GM18907 (cell line): ENCODE results near the gene FMOD.

Experiments
- ATAC-seq: cut with Tn5 transposase; IDR thresholded peaks from one replicate; pipeline ENCODE4 v1.9.1; 2021; ENCODE audit warnings: mild to moderate bottlenecking, moderate library complexity; ENCODE audit not compliant: unreplicated experiment

FMOD gene

GRCh38 chr1:203351037-203351625 is at the start of gene FMOD:
Gene FMOD (minus strand): TSS chr1:203351122. CDS start chr1:203348270, 2,852 bp downstream.
- no peak for ATAC-seq

DNA sequence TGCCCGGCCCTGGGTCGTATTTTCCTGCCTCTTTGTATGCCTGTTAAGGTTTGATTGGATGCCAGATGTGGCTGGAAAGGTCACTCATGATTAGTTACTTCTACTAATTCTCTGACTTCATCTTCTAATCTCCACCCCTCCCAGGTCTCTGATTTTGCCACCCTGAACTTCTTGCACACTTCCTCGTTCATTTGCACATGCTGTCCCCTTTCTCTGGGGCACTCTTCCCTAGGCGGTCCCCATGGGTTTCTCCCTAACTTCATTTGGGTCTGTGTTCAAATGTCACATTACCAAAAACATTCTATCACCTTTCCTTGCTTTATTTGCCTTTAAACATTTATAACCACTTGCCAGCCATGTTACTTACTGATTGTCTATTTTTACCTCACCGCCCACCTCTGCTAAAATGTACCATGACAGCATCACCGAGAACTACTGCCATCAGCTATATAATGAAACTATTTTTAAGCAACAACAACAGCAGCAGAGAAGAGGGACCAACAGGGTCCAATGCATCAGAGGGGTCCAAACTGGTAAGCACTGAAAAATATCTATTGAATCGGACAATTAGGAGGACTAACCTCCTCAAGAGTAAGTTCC is 45.8 kb upstream of the FMOD start:
- ATAC-seq, result no peak

GRCh38 chr1:203395751-203396150 is 44.8 kb upstream of the FMOD start:
- ATAC-seq, result no peak

GRCh38 chr1:203390298-203390697 is 39.4 kb upstream of the FMOD start:
- ATAC-seq, result no peak

GRCh38 chr1:203388683-203389082 is 37.8 kb upstream of the FMOD start:
- ATAC-seq, result no peak

DNA sequence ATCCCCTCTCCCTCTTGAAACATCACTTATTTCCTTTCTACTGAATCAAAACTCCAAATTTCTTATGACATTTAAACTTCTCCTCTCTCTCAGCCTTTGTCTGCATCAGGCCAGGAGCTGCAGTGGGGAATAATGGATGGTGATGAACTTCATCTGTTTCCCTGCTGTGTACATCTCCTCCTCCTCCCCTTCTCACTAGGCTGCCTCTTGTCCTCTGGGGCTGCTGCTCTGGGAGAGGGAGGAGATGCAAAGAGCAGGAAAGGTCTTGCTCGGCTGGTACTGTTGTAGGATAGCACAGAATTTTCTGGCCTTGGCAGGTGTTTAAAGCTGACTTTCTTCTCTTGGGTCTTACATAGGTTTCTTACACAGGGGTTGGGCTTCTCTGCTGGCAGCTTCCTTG is 31.1 kb upstream of the FMOD start:
- ATAC-seq, result no peak

DNA sequence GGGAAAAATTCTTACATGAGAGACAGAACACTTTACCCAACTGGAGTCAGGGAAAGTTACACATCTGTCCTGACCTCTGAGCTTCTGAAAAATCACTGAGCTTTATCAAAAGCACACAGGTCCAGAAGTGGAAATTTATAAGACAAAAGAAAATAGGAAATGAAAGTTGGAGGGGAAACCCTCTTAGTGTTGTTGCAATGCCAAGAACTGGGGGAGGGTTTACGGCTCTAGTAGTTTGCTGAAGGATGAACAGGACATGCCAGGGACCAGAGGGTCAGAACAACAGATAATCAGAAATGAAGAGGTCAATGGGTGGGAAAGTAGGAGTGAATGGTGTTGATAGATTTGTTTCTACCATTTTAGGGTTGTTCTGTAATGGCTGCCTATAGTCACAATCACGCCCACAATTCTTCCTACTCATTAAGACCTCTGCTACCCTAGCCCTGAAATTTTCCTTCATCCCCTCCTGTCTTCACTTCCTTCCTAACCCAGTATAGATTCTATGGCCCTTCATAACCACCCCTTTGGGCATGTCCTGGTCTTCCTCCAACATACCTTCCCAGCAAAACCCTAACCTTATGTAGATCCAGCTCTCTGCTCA is 30.3 kb upstream of the FMOD start:
- ATAC-seq, result peak; percentile 77

DNA sequence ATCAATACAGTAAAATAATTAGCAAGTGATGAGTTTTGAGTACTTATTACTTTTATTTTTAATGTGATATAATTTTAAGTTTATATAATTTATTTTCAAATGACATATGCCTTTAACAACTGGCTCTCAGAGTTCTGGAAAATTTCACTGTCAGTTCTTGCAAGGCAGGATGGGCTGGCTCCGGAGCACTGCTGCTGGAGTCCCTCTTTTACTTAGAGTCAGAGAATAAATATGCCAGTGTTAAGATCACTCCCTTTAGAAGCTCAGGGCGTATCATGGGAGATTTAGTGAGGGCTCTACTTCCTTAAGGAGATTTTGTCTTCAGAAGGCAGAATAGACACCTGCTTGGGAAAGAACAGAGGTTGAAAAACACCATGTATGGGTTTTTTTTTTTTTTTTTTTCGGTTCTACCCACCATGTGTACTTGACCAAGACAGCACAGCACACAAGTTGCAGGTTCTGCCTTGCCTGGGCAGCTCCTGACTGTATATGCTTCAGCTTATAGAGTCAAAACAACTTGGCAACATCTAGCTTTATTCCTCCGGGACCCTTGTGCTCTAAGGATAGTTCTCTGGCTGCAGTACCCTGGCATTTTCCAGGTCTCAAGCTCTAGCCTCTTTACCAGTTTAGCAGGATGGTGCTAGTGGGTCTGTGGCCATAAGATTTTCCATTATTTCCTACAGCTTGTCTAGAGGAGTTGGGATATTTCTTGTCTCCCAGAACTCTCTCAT is 29.7 kb upstream of the FMOD start:
- peak; percentile 41 for ATAC-seq

DNA sequence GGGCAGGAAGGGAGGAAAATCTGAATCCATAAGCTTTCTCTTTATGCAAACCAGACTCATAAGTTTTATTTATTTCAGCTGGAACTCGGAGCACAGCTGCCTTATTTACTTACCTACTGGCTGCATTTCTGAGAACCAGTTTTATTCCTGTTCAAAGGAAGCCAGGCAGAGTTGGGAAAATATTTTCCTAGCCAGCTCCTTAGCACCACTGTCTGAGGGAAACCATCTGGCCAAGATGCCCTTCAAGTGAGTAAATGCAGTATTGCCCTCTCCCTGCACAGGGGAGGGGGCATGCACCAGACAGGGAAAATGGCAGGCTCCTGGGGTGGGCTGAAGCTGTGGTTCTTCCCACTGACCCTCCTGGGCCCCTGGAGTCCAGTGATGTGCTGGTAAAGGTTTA is 28.9 kb upstream of the FMOD start:
- ATAC-seq, result no peak

DNA sequence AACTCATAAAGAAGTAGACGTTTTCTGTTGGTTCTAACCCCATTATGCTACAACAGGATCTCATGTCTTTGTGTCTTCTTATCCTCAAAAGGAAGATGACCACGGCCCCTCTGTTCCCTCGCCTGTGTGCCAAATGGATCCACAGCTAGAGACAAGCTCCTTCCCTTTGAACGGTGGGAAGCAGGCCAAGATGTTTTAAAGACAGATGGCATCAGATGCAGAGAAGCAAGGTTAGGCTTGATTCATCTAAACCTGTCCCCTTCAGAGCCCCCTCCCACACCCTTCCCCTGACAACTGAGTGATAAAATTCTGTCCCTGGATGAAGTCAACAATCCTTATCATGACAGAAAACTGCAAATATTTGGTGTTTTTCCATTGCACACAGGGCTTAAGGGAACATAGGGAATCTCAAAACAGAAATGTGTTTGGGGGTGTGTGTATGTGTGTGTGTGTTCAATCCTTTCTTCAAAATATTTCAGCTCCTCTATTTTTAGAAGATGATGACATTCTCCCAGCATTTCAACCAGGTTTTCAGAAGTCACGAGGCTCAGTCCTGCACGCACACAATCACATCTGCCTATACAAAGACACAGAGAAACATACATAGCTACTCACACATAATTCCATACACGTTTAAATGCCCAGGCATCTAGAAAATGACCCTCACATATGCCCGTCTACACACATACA is 27.8 kb upstream of the FMOD start:
- no peak for ATAC-seq

- no peak for ATAC-seq
These were observed 23.1 kb upstream of the FMOD start for GRCh38 chr1:203373991-203374390.

DNA sequence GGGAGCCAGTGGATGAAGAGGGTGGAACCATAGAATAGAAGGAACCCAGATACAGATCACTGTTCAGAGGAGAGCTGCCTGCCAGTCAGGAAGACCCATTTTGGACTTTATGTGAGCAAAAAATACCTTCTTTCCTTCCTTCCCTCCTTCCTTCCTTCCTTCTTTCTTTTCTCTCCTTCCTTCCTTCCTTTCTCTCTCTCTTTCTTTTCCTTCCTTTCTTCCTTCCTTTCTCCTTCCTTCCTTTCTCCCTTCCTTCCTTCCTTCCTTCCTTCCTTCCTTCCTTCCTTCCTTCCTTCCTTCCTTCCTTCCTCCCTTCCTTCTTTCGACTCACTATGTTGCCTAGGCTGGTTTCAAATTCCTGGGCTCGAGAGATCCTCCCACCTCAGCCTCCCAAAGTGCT is 22.1 kb upstream of the FMOD start:
- no peak for ATAC-seq

- no peak for ATAC-seq
These were observed 20.4 kb upstream of the FMOD start for GRCh38 chr1:203371288-203371687.

- no peak for ATAC-seq
These were observed 18.7 kb upstream of the FMOD start for GRCh38 chr1:203369666-203370065.

- no peak for ATAC-seq
These were observed 17.9 kb upstream of the FMOD start for GRCh38 chr1:203368624-203369451.

GRCh38 chr1:203367057-203367456 is 16.1 kb upstream of the FMOD start:
- ATAC-seq, result no peak

DNA sequence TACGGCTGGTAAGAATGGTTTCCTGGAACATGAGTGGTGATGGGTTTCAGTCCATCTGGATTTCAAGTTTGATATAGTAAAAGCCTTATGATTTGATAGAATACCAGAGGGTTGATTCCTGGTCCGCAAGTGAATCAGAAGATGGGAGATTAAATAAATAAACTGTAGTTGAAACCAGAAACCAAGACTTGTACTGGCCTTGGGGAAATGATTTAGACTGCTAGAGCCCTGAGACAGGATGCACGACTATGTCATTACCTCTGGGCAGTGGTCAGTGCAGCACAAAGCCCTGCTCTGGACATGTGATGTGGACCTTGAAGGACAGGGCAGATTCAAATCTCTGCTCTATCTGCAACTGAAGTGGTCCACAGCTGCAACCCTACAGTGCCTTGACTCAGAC is 15.6 kb upstream of the FMOD start:
- no peak for ATAC-seq

DNA sequence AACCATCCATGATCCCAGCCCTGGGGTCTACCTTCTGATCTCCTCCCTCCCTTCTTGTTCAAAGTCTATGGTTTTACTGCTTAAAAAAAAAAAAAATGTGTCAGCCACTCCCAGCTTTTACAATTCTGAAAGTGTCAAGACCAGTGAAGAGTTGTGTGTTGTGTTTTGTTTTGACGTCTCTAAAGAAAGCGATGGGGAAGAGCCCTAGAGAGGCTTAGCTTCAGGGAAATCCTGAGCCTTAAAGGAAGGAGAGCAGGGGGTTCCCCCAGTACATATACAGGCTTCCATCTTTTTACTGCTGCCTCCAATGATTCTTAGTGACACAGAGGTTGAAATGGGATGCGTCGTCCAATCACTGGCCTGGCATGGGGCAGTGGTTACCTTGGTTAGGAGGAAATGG is 13.9 kb upstream of the FMOD start:
- ATAC-seq, result no peak

DNA sequence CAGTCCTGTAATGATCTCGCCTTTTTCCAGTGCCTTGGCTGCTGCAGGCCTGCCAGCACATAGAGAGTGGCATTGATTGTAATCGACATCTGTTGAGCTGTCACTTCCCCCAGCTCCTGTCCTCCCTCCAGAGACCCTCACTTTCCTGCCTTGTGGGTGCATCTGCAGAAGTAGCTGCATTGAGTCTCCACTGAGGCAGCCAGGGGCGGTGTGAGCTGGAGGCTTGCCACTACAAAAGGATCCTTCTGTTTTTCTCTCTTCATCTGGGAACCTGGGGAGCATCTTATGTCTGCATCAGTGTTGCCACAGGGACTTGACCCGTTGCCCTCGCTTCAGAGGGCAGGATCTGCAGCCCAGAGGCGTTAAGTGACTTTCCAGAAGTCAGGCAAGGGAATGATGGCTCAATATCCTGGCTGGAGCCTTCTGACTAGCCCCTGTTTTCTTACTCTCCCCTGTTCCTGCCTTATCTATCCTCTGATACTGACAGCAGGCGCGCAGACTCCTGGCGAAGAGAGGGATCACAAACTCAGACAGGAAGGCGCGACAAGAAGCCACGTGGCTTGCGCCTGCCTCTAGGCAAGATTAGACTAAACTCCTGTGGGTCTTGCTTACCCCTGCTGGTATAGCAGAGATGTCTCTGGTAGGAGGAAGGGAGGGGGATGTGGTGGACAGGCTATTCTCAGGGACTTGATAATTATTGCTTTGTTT is 13.3 kb upstream of the FMOD start:
- ATAC-seq, result no peak

DNA sequence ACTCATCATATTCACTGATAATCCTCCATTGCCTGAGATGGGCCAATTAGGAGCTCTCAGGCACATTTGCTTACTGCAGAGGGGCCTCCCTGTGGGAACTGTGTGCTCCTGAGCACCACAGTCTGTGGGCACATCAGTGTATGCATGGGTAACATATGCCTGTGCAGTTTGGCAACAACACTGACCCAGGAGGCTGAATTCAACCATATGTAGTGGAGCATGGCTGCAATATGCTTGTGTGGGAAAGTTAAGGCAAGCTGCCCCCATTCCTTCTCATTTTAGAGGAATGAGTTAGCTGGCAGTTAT is 11.8 kb upstream of the FMOD start:
- no peak for ATAC-seq
